ENCODE data around the gene GFOD2.

The GFOD2 gene

GRCh38 chr16:67628216-67628615, 90.9 kb downstream of the GFOD2 start:
- DNase-seq = no peak

All from NCI-H510A treated with DMSO at 0.1 percent for 48 hours (cell line).